Measurements from ENCODE around the gene MYOF.
"Not testable (repeated sequence)": the region's sequence is repeated elsewhere in the genome, so short reads cannot be mapped to it uniquely, and the experiment has no call there.

MYOF gene

DNA sequence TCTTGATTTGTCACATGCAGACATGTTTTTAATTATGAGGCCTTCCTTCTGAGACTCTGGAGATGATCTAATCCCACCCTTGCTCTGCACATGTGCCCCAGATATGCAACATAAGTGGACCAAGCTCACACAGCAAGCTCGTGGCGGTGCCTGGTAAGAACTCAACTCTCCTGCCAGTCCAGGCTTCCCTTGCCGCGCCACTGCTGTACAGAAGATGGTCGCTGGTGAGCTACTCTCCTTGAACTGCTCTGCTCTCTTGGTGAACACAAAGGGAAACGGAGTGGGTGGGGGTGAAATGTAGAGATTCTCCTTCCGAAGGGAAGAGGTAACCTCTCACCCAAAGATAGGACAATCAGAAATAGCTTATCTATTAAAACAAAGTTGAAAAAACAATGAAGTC, 25.7 kb downstream of the MYOF start:
- no peak for DNase-seq

DNA sequence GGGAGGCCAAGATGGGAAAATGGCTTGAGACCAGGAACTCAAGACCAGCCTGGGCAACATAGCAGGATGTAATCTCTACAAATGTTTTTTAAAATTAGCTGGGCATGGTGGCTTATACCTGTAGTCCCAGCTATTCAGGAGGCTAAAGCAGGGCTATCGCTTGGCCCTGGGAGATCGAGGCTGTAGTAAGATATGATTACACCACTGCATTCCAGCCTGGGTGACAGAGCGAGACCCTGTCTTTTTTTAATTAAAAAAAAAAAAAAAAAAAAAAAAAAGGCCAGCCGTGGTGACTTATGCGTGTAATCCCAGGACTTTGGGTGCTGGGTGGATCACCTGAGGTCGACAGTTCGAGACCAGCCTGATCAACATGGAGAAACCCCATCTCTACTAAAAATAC, 27.4 kb downstream of the MYOF start:
- no peak for DNase-seq

GRCh38 chr10:93454146-93454545, 28.0 kb downstream of the MYOF start:
- no peak for DNase-seq

GRCh38 chr10:93452143-93452542, 30.0 kb downstream of the MYOF start:
- no peak for DNase-seq

- no peak for DNase-seq
These were observed 30.7 kb downstream of the MYOF start for GRCh38 chr10:93451244-93451947.

- DNase-seq: no peak
These were observed 34.2 kb downstream of the MYOF start for GRCh38 chr10:93447970-93448369.

DNA sequence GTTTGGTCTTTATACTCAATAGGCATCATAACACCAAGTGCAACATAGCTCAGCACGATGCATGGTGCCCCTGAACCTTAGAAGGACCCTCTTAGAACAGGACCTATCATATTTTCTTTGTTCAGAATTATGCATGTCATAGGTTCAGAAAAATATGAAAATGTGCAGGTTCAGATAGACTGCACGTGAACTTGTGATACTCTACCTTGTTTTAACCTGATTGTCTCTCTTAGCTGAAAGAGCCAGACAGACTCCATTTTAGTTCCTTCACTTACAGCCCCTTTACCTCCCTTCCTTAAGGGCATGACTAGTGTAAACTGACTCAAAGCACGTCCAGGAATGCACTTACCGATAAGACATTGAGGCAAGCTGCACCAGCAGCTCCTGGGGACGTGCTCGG, 35.1 kb downstream of the MYOF start:
- no peak for DNase-seq

DNA sequence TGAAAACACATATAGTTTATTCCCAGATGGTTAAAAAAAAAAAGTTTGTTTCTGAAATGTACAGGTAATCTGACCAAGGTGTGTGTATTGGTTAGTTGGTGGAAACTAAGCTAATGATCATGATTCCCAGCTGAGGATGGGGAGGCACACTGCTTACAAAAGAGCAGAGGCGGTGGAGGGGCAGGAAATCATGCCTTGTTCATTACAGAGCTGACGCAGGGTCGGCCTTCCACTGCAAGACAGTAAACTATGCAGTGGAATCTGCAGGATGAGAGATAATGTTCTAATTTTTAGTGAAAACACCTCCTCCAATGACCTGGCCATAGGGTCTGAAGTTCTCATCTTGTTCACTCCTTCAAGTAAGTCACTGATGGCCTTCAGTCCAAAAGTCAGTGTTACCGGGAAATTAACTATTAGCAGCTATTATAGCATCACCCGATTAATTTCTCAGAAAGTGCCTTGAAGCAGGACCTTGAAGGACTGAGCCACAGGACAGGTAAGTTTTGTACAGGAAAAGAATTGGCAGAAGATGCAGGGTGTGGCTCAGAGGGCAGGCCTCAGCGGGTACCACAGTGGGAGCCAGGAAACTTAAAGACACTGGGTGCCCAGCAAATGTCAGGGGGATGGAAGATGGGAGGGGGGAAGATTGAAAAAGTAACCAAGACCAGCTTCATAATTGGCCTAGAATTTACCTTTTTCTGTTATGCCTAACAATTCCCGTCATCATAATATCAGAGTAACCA, 36.0 kb downstream of the MYOF start:
- DNase-seq: no peak

DNA sequence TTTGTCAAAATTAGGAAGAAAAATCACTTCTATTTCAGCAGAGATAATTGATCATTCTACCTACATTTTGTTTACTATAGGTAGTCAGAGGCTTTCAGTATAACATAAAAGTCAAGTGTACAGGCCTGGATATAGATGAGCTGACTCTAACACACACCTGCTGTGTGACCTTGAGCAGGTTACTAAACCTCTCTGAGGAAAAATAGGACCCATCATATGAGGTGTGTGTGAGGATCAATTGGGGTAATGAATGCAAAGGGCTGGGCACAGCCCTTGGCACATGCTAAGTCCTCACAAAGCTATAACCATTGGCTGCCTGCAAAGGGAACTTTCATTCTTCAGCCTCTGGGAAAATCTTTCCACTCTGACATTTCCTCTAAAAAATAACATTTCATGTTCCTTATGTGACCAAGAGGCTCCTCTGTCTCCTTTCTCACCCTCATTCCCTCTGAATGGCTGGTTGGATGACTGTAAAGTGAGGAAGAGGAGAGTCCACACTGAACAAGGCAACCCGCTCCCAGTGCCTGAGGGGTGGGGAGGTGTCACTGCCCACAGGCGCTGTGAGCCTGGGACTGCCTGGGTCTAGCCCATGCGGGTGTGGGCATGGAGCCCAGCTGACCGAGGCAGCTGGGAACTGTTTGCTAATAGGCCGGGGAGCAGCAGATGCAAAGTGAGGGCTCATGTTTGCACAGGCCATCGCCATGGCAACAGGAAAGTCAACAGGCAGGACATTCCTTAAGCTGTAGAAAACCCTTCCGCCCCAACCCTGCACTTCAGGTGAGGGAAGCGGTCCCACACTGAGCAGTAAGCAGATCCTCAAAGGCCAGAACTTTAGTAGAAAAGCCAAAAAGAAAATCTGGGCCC, 36.8 kb downstream of the MYOF start:
- no peak for DNase-seq

DNA sequence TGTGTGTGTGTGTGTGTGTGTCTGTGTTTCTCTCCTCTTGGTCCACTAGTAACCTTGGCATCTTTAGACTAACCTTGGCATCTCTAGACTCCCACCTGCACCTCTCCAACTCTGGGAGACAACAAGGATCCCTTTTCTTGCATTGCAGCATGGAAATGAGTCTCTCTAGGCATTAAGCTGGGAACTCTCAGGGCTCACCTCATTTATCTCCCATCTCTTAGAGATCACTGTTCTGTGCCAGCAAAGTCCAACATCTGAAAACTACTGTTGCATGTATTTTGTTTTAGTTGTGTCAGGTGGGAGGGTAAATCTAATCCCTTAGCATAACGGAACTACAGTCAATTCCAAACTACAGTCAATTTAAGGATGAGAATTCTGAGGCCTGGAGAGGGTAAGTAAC, 38.7 kb downstream of the MYOF start:
- no peak for DNase-seq

GRCh38 chr10:93442721-93443120, 39.4 kb downstream of the MYOF start:
- DNase-seq: not testable (repeated sequence)

DNA sequence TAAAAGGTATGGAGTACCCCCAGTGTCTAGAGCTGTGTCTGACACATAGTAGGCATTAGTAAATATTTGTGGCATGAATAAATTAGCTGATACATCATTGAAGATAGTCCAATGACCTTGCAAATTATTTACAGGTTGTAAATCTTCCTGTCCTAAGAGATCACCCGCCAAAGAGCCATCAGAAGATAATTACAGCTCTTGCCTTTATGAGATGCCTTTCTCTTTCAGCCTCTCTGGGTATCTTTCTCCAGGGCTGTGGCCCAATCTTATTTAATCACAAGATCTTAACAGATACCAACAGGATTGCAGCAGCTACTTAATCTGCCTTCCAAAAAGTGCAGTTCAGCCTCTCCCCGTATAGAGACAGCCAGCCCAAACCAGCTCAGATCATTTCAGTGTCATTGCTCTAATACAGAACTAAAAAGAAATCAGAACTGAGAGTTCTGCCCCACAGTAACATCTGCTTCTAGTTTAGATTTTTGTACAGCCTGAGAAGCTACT, 41.5 kb downstream of the MYOF start:
- DNase-seq: no peak

GRCh38 chr10:93438613-93439253, 43.4 kb downstream of the MYOF start:
- no peak for DNase-seq

DNA sequence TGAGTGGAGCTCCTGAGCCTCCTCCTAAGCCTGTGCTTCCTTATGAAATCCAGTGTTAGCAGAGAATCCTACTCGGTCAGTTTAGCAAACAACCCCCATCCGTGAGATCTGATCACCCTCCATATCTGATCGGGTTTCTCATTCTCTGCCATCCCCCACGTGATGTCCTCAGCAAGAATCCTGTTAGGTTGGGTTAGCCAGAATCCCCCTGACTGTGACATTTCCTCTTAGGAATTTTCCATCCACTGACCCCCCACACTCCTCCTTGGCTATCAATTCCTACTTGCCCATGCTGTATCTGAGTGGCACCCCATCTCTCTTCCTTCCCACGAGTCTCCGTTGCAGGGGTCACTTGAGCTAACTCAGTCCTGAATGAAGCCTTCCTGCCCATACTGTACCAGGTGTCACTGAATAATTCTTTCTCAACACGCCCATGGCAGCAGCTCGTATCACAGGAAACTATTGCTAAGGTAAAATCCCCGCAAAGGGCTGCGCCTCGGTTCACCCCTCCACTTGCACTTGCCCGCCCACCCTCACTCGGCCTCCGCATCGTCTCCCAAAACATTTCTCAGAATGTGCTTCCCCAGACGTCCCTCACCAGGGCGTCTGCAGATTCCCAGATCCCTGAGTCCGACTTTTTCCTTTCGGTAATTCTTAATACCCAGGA, 44.1 kb downstream of the MYOF start:
- no peak for DNase-seq

DNA sequence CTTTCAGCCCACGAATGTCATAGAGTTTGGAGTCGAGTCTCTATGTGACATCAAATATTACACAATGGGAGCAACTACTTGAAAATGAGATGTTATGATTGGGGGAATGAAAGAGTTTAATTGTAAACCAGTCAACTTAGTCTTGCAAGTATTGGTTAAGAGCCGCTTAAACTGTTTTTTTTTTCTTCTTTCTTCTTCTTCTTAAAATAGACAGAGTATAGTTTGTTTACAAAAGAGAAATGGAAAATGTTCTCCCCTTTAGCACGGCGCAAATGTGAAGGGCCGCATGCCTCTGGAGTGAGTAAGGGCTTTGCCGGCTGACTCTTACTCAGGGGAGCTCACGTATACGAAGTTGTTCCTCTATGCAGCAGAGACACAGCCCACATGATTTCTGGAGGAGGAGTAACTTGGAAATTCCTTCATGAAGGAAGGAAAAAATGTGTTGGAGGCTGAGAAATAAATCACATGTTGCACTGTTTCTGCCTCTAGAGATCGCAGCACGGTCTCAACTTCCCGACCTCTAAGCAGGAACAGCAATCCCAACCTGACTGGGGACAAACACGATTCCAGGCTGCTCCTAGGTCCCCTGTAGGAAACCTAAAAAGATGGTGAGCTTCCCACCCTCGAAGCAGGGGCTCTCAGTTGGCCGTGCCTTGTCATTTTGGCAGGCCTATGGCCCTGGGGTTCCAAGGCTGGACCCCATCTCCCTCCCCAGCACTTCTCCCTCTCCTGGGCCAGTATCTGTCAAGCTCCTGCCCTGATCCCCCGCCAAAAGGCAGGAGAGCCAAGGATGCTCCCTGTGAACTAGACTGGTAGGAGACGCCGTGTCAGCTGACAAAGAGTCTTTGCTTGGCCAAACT, 44.8 kb downstream of the MYOF start:
- no peak for DNase-seq

DNA sequence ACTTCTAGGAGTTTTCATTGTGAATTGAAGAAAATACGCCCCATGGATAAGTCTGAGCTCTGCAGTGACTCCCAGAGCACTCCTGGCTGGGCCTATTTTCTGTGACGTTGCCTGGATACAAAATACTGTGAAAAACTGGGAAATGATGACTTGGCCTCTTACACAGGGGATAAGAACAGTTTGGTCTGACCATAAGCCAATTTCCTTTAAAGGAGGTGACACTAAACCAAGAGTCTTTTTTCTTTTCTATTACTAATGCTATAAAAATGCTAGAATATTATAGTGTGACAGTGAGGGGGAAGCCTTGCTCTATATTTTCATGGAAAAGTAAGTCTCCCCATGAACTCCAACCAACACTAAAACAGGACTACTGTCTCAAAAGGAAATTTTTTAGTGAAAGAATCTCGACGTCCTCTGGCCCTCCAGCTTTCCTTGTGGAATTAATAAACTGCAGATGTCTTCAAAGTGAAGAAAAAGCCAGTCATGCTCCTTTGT, 45.5 kb downstream of the MYOF start:
- no peak for DNase-seq

GRCh38 chr10:93435621-93436397, 46.3 kb downstream of the MYOF start:
- DNase-seq: no peak

- DNase-seq: no peak
These were observed 47.1 kb downstream of the MYOF start for GRCh38 chr10:93434991-93435491.

- no peak for DNase-seq
These were observed 50.8 kb downstream of the MYOF start for GRCh38 chr10:93431361-93431760.

DNA sequence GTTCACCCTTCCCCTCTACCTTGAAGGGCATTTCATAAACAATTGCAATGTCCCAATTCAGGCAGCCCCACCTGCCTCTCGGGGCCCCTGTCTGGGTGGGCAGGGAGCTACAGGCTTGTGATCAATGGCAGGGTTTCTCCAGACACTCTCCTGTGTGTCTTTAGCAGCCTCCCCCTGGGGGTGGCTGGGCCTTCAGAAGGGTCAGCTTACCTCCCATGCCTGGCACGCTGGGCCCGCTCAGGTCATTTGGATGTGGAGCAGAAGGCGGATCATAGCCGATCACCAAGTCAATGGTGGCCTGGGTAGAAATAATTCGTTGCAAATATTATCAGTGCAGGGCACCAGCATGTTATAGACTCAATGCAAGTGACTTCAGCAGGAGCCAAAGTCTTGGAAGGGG, 56.3 kb downstream of the MYOF start:
- DNase-seq: no peak
